ENCODE results near the gene TCF12. TPM values are rescaled to one million over a fixed set of nuclear protein-coding genes. Genes with fewer than 3 reads are reported as not detected.

The TCF12 gene
- polyA plus RNA-seq, 3 donors = 15.8 to 52.5 (median 27.6) TPM

DNA sequence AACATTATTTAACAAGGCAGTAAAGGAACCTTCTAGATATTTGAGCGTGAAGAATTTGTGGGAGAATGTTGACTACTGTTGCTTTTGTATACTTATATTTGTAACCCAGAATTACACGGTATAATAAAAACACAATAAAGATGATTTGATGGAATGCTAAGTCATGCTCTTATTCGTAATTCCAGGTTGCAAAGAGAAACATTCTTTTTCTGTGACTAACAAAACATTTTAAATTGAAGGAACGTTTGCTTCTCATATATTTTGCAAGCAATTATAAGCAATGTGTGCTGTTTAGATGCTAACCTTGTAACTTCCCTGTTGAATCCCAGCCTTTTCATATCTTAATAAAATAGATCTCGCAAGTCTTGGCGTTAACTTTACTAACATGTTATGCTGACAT lies 333.5 kb downstream of the TCF12 start:
- Mint-ChIP-seq H3K9me3 (peaks cover 0 to 1% (median 0%) of the 10 kb centered on the region in 7 donors), H3K4me3 (no peak overlapping the region), H3K36me3 (peaks cover 38 to 48% of the 10 kb centered on the region in 2 donors), H3K4me1 (peaks cover under 1% of the 10 kb centered on the region), H3K27ac (no peak overlapping the region), H3K27me3 (ENCODE audit: low read depth in 3 of 3) (no peaks in the 10 kb centered on the region)
- no peak overlapping the region for H3K4me2 ChIP-seq (replicated peaks; ENCODE audit: extremely low read depth, low read length, poor library complexity, severe bottlenecking)
- H3K9ac ChIP-seq (ENCODE audit: insufficient read depth, low read length, poor library complexity, severe bottlenecking) = no peak overlapping the region
- no peak overlapping the region for H3K27ac ChIP-seq (ENCODE audit: low read depth in 1 of 2, low read length in 2 of 2)
- peaks cover 24 to 73% of the 10 kb centered on the region in 2 donors for H3K36me3 ChIP-seq (replicated peaks in 1 of 2; ENCODE audit: control insufficient read depth in 1 of 2, insufficient read depth in 2 of 2, low read length in 2 of 2)
- no peaks in the 10 kb centered on the region for H3K79me2 ChIP-seq (ENCODE audit: insufficient read depth, low read length)
- intact Hi-C loops (cut with micrococcal nuclease) = no loop called here
- H3K4me3 ChIP-seq (replicated peaks in 1 of 3; ENCODE audit: low read depth in 2 of 3, low read length in 3 of 3) = no peak overlapping the region
- no peaks in the 10 kb centered on the region for H3K9me3 ChIP-seq (replicated peaks in 1 of 2; ENCODE audit: control insufficient read depth in 1 of 2, insufficient read depth in 1 of 2, low read length in 2 of 2)
- no peak for DNase-seq
- no peak overlapping the region for H2AFZ ChIP-seq (ENCODE audit: insufficient read depth, low read depth, low read length, poor library complexity, severe bottlenecking)
- TF ChIP-seq, protein P1, sequence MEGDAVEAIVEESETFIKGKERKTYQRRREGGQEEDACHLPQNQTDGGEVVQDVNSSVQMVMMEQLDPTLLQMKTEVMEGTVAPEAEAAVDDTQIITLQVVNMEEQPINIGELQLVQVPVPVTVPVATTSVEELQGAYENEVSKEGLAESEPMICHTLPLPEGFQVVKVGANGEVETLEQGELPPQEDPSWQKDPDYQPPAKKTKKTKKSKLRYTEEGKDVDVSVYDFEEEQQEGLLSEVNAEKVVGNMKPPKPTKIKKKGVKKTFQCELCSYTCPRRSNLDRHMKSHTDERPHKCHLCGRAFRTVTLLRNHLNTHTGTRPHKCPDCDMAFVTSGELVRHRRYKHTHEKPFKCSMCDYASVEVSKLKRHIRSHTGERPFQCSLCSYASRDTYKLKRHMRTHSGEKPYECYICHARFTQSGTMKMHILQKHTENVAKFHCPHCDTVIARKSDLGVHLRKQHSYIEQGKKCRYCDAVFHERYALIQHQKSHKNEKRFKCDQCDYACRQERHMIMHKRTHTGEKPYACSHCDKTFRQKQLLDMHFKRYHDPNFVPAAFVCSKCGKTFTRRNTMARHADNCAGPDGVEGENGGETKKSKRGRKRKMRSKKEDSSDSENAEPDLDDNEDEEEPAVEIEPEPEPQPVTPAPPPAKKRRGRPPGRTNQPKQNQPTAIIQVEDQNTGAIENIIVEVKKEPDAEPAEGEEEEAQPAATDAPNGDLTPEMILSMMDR (IDR thresholded peaks at IDR 0.05) = no peak
- no peaks in the 10 kb centered on the region for H3K27me3 ChIP-seq (ENCODE audit: control insufficient read depth in 2 of 2, insufficient read depth in 2 of 2, low read length in 2 of 2)
- H3K4me1 ChIP-seq (ENCODE audit: control insufficient read depth in 1 of 2, insufficient read depth in 2 of 2, low read length in 2 of 2) = no peaks in the 10 kb centered on the region
- WGBS (ENCODE audit: insufficient coverage) = 80% methylated on average over 1 of the region's 6 CpGs
- H4K20me1 ChIP-seq (ENCODE audit: insufficient read depth, low read length) = no peaks in the 10 kb centered on the region

DNA sequence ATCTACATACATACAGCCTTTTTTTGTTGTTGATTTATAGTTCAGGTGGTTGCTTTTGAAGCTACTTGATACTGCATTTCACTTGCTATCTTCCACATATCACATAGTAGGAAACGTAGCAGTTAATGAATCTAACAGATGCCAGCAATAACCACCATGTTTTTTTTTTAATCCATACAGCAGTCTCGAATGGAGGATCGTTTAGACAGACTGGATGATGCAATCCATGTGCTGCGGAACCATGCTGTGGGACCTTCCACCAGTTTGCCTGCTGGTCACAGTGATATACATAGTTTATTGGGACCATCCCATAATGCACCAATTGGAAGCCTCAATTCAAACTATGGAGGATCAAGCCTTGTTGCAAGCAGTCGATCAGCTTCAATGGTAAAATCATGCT lies 334.6 kb downstream of the TCF12 start:
- Mint-ChIP-seq H3K9me3 (peaks cover 0 to 1% (median 0%) of the 10 kb centered on the region in 7 donors), H3K4me3 (no peak overlapping the region), H3K4me1 (no peaks in the 10 kb centered on the region), H3K36me3 (peaks cover 31 to 40% of the 10 kb centered on the region in 2 donors), H3K27ac (no peak overlapping the region), H3K27me3 (ENCODE audit: low read depth in 3 of 3) (no peaks in the 10 kb centered on the region)
- no peak overlapping the region for H3K4me3 ChIP-seq (replicated peaks in 1 of 3; ENCODE audit: low read depth in 2 of 3, low read length in 3 of 3)
- TF ChIP-seq, protein P1 (IDR thresholded peaks at IDR 0.05) = no peak
- H3K4me2 ChIP-seq (replicated peaks; ENCODE audit: extremely low read depth, low read length, poor library complexity, severe bottlenecking) = no peak overlapping the region
- H3K27ac ChIP-seq (ENCODE audit: low read depth in 1 of 2, low read length in 2 of 2) = no peak overlapping the region
- 78% methylated on average over 3 of the region's 5 CpGs for WGBS (ENCODE audit: insufficient coverage)
- no peaks in the 10 kb centered on the region for H4K20me1 ChIP-seq (ENCODE audit: insufficient read depth, low read length)
- H3K4me1 ChIP-seq (ENCODE audit: control insufficient read depth in 1 of 2, insufficient read depth in 2 of 2, low read length in 2 of 2) = no peaks in the 10 kb centered on the region
- no peaks in the 10 kb centered on the region for H3K79me2 ChIP-seq (ENCODE audit: insufficient read depth, low read length)
- no peak overlapping the region for H2AFZ ChIP-seq (ENCODE audit: insufficient read depth, low read depth, low read length, poor library complexity, severe bottlenecking)
- intact Hi-C loops (cut with micrococcal nuclease) = no loop called here
- DNase-seq = no peak
- no peaks in the 10 kb centered on the region for H3K27me3 ChIP-seq (ENCODE audit: control insufficient read depth in 2 of 2, insufficient read depth in 2 of 2, low read length in 2 of 2)
- no peaks in the 10 kb centered on the region for H3K9me3 ChIP-seq (replicated peaks in 1 of 2; ENCODE audit: control insufficient read depth in 1 of 2, insufficient read depth in 1 of 2, low read length in 2 of 2)
- peaks cover 24 to 70% of the 10 kb centered on the region in 2 donors for H3K36me3 ChIP-seq (replicated peaks in 1 of 2; ENCODE audit: control insufficient read depth in 1 of 2, insufficient read depth in 2 of 2, low read length in 2 of 2)
- no peak overlapping the region for H3K9ac ChIP-seq (ENCODE audit: insufficient read depth, low read length, poor library complexity, severe bottlenecking)

Data from CD14-positive monocyte (primary cell).